B cell (primary cell): ENCODE results near the gene DNHD1. TPM values are rescaled to one million over a fixed set of nuclear protein-coding genes. Genes with fewer than 3 reads are reported as not detected.

Source experiments
- ATAC-seq: fragments of 200-7000 bp; cut with Tn5 transposase; one replicate; pipeline ENCODE4 v1.10.0; 2021; ENCODE audit warnings: low read depth, mild to moderate bottlenecking, moderate number of reproducible peaks, moderate library complexity
- CTCF ChIA-PET: fragments of 350-600 bp; sonication (Branson Sonifier 250); formaldehyde crosslinking; loops from one replicate; lab custom pipeline; 2021; ENCODE audit warnings: antibody characterized with exemption, inconsistent platforms; lab: Charles Lee
- POLR2A ChIA-PET: fragments of 350-600 bp; sonication (Branson Sonifier 250); formaldehyde crosslinking; loops from one replicate; lab custom pipeline; 2021; ENCODE audit warnings: antibody characterized with exemption; lab: Charles Lee
- DNase-seq: peaks from one replicate; pipeline ENCODE4 v3.0.0; 2013
- H2AFZ ChIP-seq: 2 replicates; pipeline ENCODE4 v1.6.1; 2012; ENCODE audit warnings: mild to moderate bottlenecking, low read depth, low read length; ENCODE audit not compliant: insufficient read depth, poor library complexity, severe bottlenecking
- H3K27ac ChIP-seq, 2 donors: 1 replicate in 1 of 2; 2 replicates in 1 of 2; pipeline ENCODE4 v1.5.1; 2012 to 2013; ENCODE audit warnings: low read length in 2 of 2, mild to moderate bottlenecking in 2 of 2, moderate library complexity in 1 of 2
- H3K27me3 ChIP-seq, 4 experiments: fragments of 200-600 bp in 1 of 4; sonication (generic) in 1 of 4; replicated peaks in 1 of 4; 1 replicate in 2 of 4; 2 replicates in 2 of 4; pipeline versions ENCODE4 v1.6.1 to v1.7.0; 2013 to 2016; ENCODE audit warnings: low read length in 3 of 4, mild to moderate bottlenecking in 2 of 4, mixed read lengths in 1 of 4, moderate library complexity in 1 of 4; ENCODE audit not compliant: insufficient read depth in 4 of 4, control insufficient read depth in 3 of 4; ENCODE audit errors: control extremely low read depth in 1 of 4
- H3K36me3 ChIP-seq, 2 experiments: replicated peaks in 1 of 2; 1 replicate in 1 of 2; 2 replicates in 1 of 2; pipeline versions ENCODE4 v1.6.1 to v1.7.1; 2013; ENCODE audit warnings: low read length in 1 of 2; ENCODE audit not compliant: insufficient read depth in 2 of 2, control insufficient read depth in 1 of 2; ENCODE audit errors: control extremely low read depth in 1 of 2, extremely low read depth in 1 of 2
- H3K4me1 ChIP-seq, 2 donors: fragments of 200-600 bp in 1 of 2; sonication (generic) in 1 of 2; 1 replicate in 1 of 2; 2 replicates in 1 of 2; pipeline versions ENCODE4 v1.5.1 to v1.6.1; 2013 to 2017; ENCODE audit warnings: low read length in 2 of 2; ENCODE audit not compliant: control insufficient read depth in 2 of 2, insufficient read depth in 2 of 2
- H3K4me2 ChIP-seq: replicated peaks from 2 replicates; pipeline ENCODE3; 2012; ENCODE audit warnings: mild to moderate bottlenecking, low read depth, low read length; ENCODE audit not compliant: poor library complexity, severe bottlenecking
- H3K4me3 ChIP-seq, 5 experiments: fragments of 200-600 bp in 1 of 5; sonication (generic) in 1 of 5; 1 replicate in 3 of 5; 2 replicates in 2 of 5; pipeline versions ENCODE4 v1.5.1 to v1.7.0; 2011 to 2016; ENCODE audit warnings: low read length in 4 of 5, mild to moderate bottlenecking in 4 of 5, low read depth in 2 of 5, control low read depth in 1 of 5, moderate library complexity in 1 of 5; ENCODE audit not compliant: insufficient read depth in 1 of 5; ENCODE audit errors: control extremely low read depth in 1 of 5, extremely low read depth in 1 of 5
- H3K79me2 ChIP-seq: fragments of 200-600 bp; sonication (generic); one replicate; pipeline ENCODE4 v1.6.0; 2016; ENCODE audit warnings: low read length; ENCODE audit not compliant: control insufficient read depth, insufficient read depth
- H3K9ac ChIP-seq: fragments of 200-600 bp; sonication (generic); 2 replicates; pipeline ENCODE4 v1.6.1; 2017; ENCODE audit warnings: mild to moderate bottlenecking, low read length, moderate library complexity
- H3K9me3 ChIP-seq, 3 donors: one replicate each; pipeline versions ENCODE4 v1.6.1 to v1.7.1; 2013; ENCODE audit warnings: low read length in 2 of 3; ENCODE audit not compliant: control insufficient read depth in 2 of 3, insufficient read depth in 1 of 3; ENCODE audit errors: control extremely low read depth in 1 of 3
- H4K20me1 ChIP-seq: 2 replicates; pipeline ENCODE4 v1.6.0; 2012; ENCODE audit warnings: mild to moderate bottlenecking, low read length; ENCODE audit not compliant: insufficient read depth, control insufficient read depth, poor library complexity, severe bottlenecking
- H3K27ac Mint-ChIP-seq: one replicate; pipeline ENCODE4 v1.8.0; 2021; ENCODE audit warnings: mixed read lengths
- H3K27me3 Mint-ChIP-seq: one replicate; pipeline ENCODE4 v1.8.0; 2021; ENCODE audit warnings: mixed read lengths
- H3K4me1 Mint-ChIP-seq: one replicate; pipeline ENCODE4 v1.8.0; 2021; ENCODE audit warnings: mixed read lengths
- H3K4me3 Mint-ChIP-seq: one replicate; pipeline ENCODE4 v1.8.0; 2021; ENCODE audit warnings: mixed read lengths
- H3K9me3 Mint-ChIP-seq: one replicate; pipeline ENCODE4 v1.8.0; 2022; ENCODE audit warnings: mixed read lengths; ENCODE audit not compliant: insufficient read depth
- EZH2 ChIP-seq: IDR thresholded peaks from 2 replicates; pipeline ENCODE4 v1.6.1; 2012; ENCODE audit warnings: borderline replicate concordance, low read depth, mild to moderate bottlenecking, moderate library complexity, low read length; ENCODE audit not compliant: insufficient read depth, poor library complexity, severe bottlenecking
- WGBS: methylation state at CpG from one replicate; pipeline ENCODE4 v1.1.5; 2013; ENCODE audit warnings: missing lambda C conversion rate; ENCODE audit not compliant: insufficient coverage; 5-methylcytosine and 5-hydroxymethylcytosine counted together
- intact Hi-C: fragments of 100-400 bp; cut with micrococcal nuclease; formaldehyde crosslinking; loops from one replicate; pipeline ENCODE4 v1.10.0; 2022
- polyA plus RNA-seq: library from polyadenylated mRNA; depleted of rRNA; stranded (reverse); fragments of >200 nt; gene quantifications from 2 replicates; pipeline ENCODE4 v1.2.3, GENCODE V29; 2012
- total RNA-seq, 2 donors: library from RNA; stranded (reverse); fragments of 120-200 nt in 1 of 2; gene quantifications; 1 replicate in 1 of 2; 2 replicates in 1 of 2; pipeline versions ENCODE4 v1.2.3 to v1.2.4, GENCODE V29; 2013 to 2022
- TF ChIP-seq, protein P1 (sequence below): fragments of 200-600 bp; IDR thresholded peaks from one replicate; pipeline ENCODE4 v1.8.0; 2022; ENCODE audit warnings: antibody characterized with exemption, mild to moderate bottlenecking

The DNHD1 gene
- total and polyA plus RNA-seq, 2 donors (not counting 1 experiment from before 2014, with no cell fraction given) = 53.9 to 58.2 TPM

DNA sequence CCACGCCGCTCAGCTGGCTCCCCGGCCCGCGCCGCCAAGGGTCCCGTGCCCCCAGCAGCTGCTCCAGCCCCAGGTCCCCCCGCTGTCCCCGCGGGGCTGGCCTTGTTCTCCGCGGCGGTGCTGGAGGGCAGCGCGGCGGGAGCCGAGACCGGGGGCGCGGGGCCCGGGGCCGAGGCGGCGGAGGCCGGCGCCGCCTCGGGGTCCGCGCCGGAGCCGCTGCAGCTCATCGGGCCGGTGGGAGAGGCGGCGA, 114.8 kb downstream of the DNHD1 start:
- TF ChIP-seq, protein P1, sequence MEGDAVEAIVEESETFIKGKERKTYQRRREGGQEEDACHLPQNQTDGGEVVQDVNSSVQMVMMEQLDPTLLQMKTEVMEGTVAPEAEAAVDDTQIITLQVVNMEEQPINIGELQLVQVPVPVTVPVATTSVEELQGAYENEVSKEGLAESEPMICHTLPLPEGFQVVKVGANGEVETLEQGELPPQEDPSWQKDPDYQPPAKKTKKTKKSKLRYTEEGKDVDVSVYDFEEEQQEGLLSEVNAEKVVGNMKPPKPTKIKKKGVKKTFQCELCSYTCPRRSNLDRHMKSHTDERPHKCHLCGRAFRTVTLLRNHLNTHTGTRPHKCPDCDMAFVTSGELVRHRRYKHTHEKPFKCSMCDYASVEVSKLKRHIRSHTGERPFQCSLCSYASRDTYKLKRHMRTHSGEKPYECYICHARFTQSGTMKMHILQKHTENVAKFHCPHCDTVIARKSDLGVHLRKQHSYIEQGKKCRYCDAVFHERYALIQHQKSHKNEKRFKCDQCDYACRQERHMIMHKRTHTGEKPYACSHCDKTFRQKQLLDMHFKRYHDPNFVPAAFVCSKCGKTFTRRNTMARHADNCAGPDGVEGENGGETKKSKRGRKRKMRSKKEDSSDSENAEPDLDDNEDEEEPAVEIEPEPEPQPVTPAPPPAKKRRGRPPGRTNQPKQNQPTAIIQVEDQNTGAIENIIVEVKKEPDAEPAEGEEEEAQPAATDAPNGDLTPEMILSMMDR = no peak
- no peak for TF ChIP-seq EZH2
- no peaks in the 10 kb centered on the region for H4K20me1 ChIP-seq
- intact Hi-C loops = loop anchor here (1.0 kb wide), 3 partner anchors 9 to 131 kb away; partner anchors contain the start of genes ARFIP2, ILK, MRPL17 and RRP8
- under 1% methylated on average over 36 of the region's 36 CpGs for WGBS
- peak overlapping the region; percentile 96 for H3K27ac Mint-ChIP-seq
- H3K4me1 Mint-ChIP-seq = peaks cover 41% of the 10 kb centered on the region
- H3K4me3 Mint-ChIP-seq = peak overlapping the region; percentile 95
- peak overlapping the region; percentile 71 for H3K4me2 ChIP-seq
- no peaks in the 10 kb centered on the region for H3K9me3 ChIP-seq
- peaks cover 2 to 71% of the 10 kb centered on the region in 2 experiments for H3K36me3 ChIP-seq
- ChIA-PET POLR2A (interaction anchor here (0.7 to 2.1 kb wide), 9 partner anchors 8 to 222 kb away, joined by 3 to 19 read pairs (median 7); partner anchors contain the start of genes ARFIP2, ILK, MRPL17 and SMPD1), CTCF (interaction anchor here (0.6 to 4.7 kb wide), 10 partner anchors 8 to 99 kb away, joined by 3 to 33 read pairs (median 6); partner anchors contain the start of genes DCHS1 and MRPL17)
- DNase-seq (no peak), ATAC-seq (peak; percentile 8)
- H2AFZ ChIP-seq = peak overlapping the region; percentile 71
- peaks cover 24 to 33% of the 10 kb centered on the region in 2 donors for H3K4me1 ChIP-seq
- H3K9ac ChIP-seq = peak overlapping the region; percentile 98
- peak overlapping the region; percentile 99 to 100 for H3K27ac ChIP-seq
- H3K27me3 Mint-ChIP-seq = no peaks in the 10 kb centered on the region
- H3K79me2 ChIP-seq = peaks cover 42% of the 10 kb centered on the region
- H3K27me3 ChIP-seq = no peaks in the 10 kb centered on the region
- H3K9me3 Mint-ChIP-seq = no peaks in the 10 kb centered on the region
- peak overlapping the region; percentile 79 to 95 (median 82) for H3K4me3 ChIP-seq
